Liver (tissue), 9 donors: ENCODE results near the gene SERPINA4. TPM values are rescaled to one million over a fixed set of nuclear protein-coding genes. Genes with fewer than 3 reads are reported as not detected.
A peak's percentile ranks its signal among the peaks of the same experiment; 100 is the strongest.

Experiments
- DNase-seq: peaks from one replicate; pipeline ENCODE4 v3.0.0-alpha.2; 2017; ENCODE audit warnings: low spot score
- H3K27ac ChIP-seq, 2 donors: one replicate each; pipeline ENCODE4 v1.7.0; 2013; ENCODE audit warnings: inconsistent platforms in 2 of 2, low read length in 2 of 2, control low read depth in 1 of 2, low read depth in 1 of 2, mild to moderate bottlenecking in 1 of 2
- H3K27me3 ChIP-seq, 4 donors: one replicate each; pipeline versions ENCODE4 v1.6.1 to v1.7.0; 2013; ENCODE audit warnings: low read length in 3 of 4, inconsistent platforms in 1 of 4, mild to moderate bottlenecking in 1 of 4, moderate library complexity in 1 of 4; ENCODE audit not compliant: control insufficient read depth in 4 of 4, insufficient read depth in 4 of 4
- H3K36me3 ChIP-seq, 4 donors: one replicate each; pipeline versions ENCODE4 v1.6.1 to v1.7.0; 2013; ENCODE audit warnings: low read length in 3 of 4, mild to moderate bottlenecking in 3 of 4, low read depth in 1 of 4, moderate library complexity in 1 of 4; ENCODE audit not compliant: control insufficient read depth in 4 of 4, insufficient read depth in 3 of 4
- H3K4me1 ChIP-seq, 4 donors: one replicate each; pipeline versions ENCODE4 v1.6.1 to v1.7.0; 2013; ENCODE audit warnings: low read length in 3 of 4, mild to moderate bottlenecking in 3 of 4, moderate library complexity in 1 of 4; ENCODE audit not compliant: control insufficient read depth in 4 of 4, insufficient read depth in 4 of 4
- H3K4me3 ChIP-seq, 3 donors: one replicate each; pipeline versions ENCODE4 v1.6.1 to v1.7.0; 2013; ENCODE audit warnings: low read length in 3 of 3, control low read depth in 1 of 3, low read depth in 1 of 3, mild to moderate bottlenecking in 1 of 3
- H3K9ac ChIP-seq, 2 donors: one replicate each; pipeline ENCODE4 v1.7.0; 2013; ENCODE audit warnings: low read length in 2 of 2, mild to moderate bottlenecking in 2 of 2, moderate library complexity in 2 of 2, control low read depth in 1 of 2, low read depth in 1 of 2
- H3K9me3 ChIP-seq, 4 donors: one replicate each; pipeline versions ENCODE4 v1.6.1 to v1.7.0; 2013; ENCODE audit warnings: low read length in 3 of 4; ENCODE audit not compliant: control insufficient read depth in 4 of 4
- CTCF ChIP-seq: fragments of 150-350 bp; IDR thresholded peaks from 2 replicates; pipeline ENCODE4 v1.5.1; 2017; ENCODE audit warnings: improper control_type of control experiment, low read depth, low read length; ENCODE audit not compliant: missing input control
- EGR1 ChIP-seq, 2 donors: IDR thresholded peaks; 2 replicates each; pipeline ENCODE4 v1.6.1; 2016 to 2018; ENCODE audit warnings: antibody characterized with exemption in 2 of 2, low read depth in 2 of 2
- FOXA1 ChIP-seq: IDR thresholded peaks from 2 replicates; pipeline ENCODE4 v1.6.1; 2016; ENCODE audit warnings: antibody characterized with exemption
- FOXA2 ChIP-seq: IDR thresholded peaks from 2 replicates; pipeline ENCODE4 v1.6.1; 2016; ENCODE audit warnings: antibody characterized with exemption
- GABPA ChIP-seq, 2 donors: IDR thresholded peaks in 1 of 2; conservative IDR thresholded peaks in 1 of 2; 2 replicates each; pipeline ENCODE4 v1.6.1; 2016; ENCODE audit warnings: antibody characterized with exemption in 2 of 2, mild to moderate bottlenecking in 1 of 2, moderate library complexity in 1 of 2
- HNF4A ChIP-seq, 2 donors: conservative IDR thresholded peaks; 2 replicates each; pipeline ENCODE4 v1.6.1; 2016; ENCODE audit warnings: antibody characterized with exemption in 2 of 2, mild to moderate bottlenecking in 2 of 2
- JUND ChIP-seq, 2 donors: IDR thresholded peaks; 2 replicates each; pipeline ENCODE4 v1.6.1; 2016; ENCODE audit warnings: antibody characterized with exemption in 2 of 2
- MAX ChIP-seq: IDR thresholded peaks from 2 replicates; pipeline ENCODE4 v1.6.1; 2016; ENCODE audit warnings: antibody characterized with exemption
- NR2F2 ChIP-seq: IDR thresholded peaks from 2 replicates; pipeline ENCODE4 v1.6.1; 2016; ENCODE audit warnings: antibody characterized with exemption
- RXRA ChIP-seq, 2 donors: IDR thresholded peaks; 2 replicates each; pipeline ENCODE4 v1.6.1; 2017 to 2018; ENCODE audit warnings: antibody characterized with exemption in 2 of 2, mild to moderate bottlenecking in 1 of 2
- SP1 ChIP-seq: IDR thresholded peaks from 2 replicates; pipeline ENCODE4 v1.6.1; 2018; ENCODE audit warnings: antibody characterized with exemption, mild to moderate bottlenecking
- TAF1 ChIP-seq: conservative IDR thresholded peaks from 2 replicates; pipeline ENCODE4 v1.6.1; 2016; ENCODE audit warnings: antibody characterized with exemption, mild to moderate bottlenecking
- YY1 ChIP-seq: IDR thresholded peaks from 2 replicates; pipeline ENCODE4 v1.6.1; 2016; ENCODE audit warnings: antibody characterized with exemption, mild to moderate bottlenecking
- ZBTB33 ChIP-seq: IDR thresholded peaks from 2 replicates; pipeline ENCODE4 v1.6.1; 2016; ENCODE audit warnings: antibody characterized with exemption
- WGBS: extraction: QIAGEN DNeasy Blood & Tissue Kit; methylation state at CpG from one replicate; pipeline ENCODE4 v1.1.7; 2013; 5-methylcytosine and 5-hydroxymethylcytosine counted together
- polyA plus RNA-seq, 2 donors: library from polyadenylated mRNA; stranded (reverse) in 1 of 2; unstranded in 1 of 2; fragments of 200-250 nt in 1 of 2; fragments of >200 nt in 1 of 2; fragmentation: Nextera tagmentation in 1 of 2; extraction: Ambion mirVana in 1 of 2; gene quantifications; one replicate each; pipeline versions ENCODE4 v1.2.1 to v1.2.3, GENCODE V29; 2013 to 2015
- total RNA-seq, 2 donors: library from RNA; depleted of rRNA; stranded (reverse); fragments of >200 nt; gene quantifications; one replicate each; pipeline ENCODE4 v1.2.3, GENCODE V29; 2014
- donor health status: healthy.
- donor health status: healthy.
- donor health status: healthy.
- donor health status: healthy.
- donor health status: healthy.

Gene SERPINA4
- total and polyA plus RNA-seq, 4 donors: 50.5 to 150 (median 74.0) TPM

- H3K36me3 ChIP-seq: peaks cover 0 to 25% (median 12%) of the 10 kb centered on the region in 4 donors
- no peak for DNase-seq
- peaks cover 32 to 81% (median 67%) of the 10 kb centered on the region in 4 donors for H3K4me1 ChIP-seq
- TF ChIP-seq EGR1 (IDR thresholded peaks at IDR 0.05; ENCODE audit: low read depth in 2 of 2) (no peak), YY1 (no peak), TAF1 (no peak), SP1 (no peak), RXRA (IDR thresholded peaks at IDR 0.05) (no peak), HNF4A (conservative IDR thresholded peaks at IDR 0.05) (no peak), ZBTB33 (no peak), FOXA2 (no peak), NR2F2 (no peak), MAX (no peak), CTCF (no peak), JUND (IDR thresholded peaks at IDR 0.05) (no peak), FOXA1 (no peak), GABPA (IDR thresholded peaks at IDR 0.05 in 1 of 2, conservative IDR thresholded peaks at IDR 0.05 in 1 of 2) (no peak)
- no peak overlapping the region for H3K9ac ChIP-seq
- WGBS: 82% methylated on average over 6 of the region's 6 CpGs
- H3K27ac ChIP-seq: peak overlapping the region; percentile 44 to 60
- H3K27me3 ChIP-seq: no peaks in the 10 kb centered on the region
- H3K4me3 ChIP-seq: no peak overlapping the region
- no peaks in the 10 kb centered on the region for H3K9me3 ChIP-seq
Measured at GRCh38 chr14:94570002-94570400, 8.8 kb downstream of the SERPINA4 start.

- Histone ChIP-seq H3K27me3 (no peaks in the 10 kb centered on the region), H3K9me3 (no peaks in the 10 kb centered on the region), H3K4me3 (no peak overlapping the region), H3K36me3 (peaks cover 0 to 25% (median 11%) of the 10 kb centered on the region in 4 donors), H3K4me1 (peaks cover 33 to 81% (median 66%) of the 10 kb centered on the region in 4 donors), H3K27ac (peak overlapping the region; percentile 60 to 76), H3K9ac (no peak overlapping the region)
- 75% methylated on average over 9 of the region's 9 CpGs for WGBS
- no peak for TF ChIP-seq GABPA (IDR thresholded peaks at IDR 0.05 in 1 of 2, conservative IDR thresholded peaks at IDR 0.05 in 1 of 2)
- TF ChIP-seq EGR1 (IDR thresholded peaks at IDR 0.05; ENCODE audit: low read depth in 2 of 2): no peak
- no peak for TF ChIP-seq CTCF
- no peak for DNase-seq
Measured at GRCh38 chr14:94570440-94570839, 9.2 kb downstream of the SERPINA4 start.
